Measurements from ENCODE around the gene NPHP3.

The NPHP3 gene

GRCh38 chr3:132665230-132665745, 56.9 kb downstream of the NPHP3 start:
- H3K4me3 ChIP-seq (replicated peaks in 1 of 2; ENCODE audit: low read depth in 2 of 2, low read length in 2 of 2): no peak overlapping the region
- DNase-seq (ENCODE audit: low read depth in 2 of 2): no peak
- TF ChIP-seq CTCF (IDR thresholded peaks at IDR 0.05; ENCODE audit: low read depth, low read length): no peak

DNA sequence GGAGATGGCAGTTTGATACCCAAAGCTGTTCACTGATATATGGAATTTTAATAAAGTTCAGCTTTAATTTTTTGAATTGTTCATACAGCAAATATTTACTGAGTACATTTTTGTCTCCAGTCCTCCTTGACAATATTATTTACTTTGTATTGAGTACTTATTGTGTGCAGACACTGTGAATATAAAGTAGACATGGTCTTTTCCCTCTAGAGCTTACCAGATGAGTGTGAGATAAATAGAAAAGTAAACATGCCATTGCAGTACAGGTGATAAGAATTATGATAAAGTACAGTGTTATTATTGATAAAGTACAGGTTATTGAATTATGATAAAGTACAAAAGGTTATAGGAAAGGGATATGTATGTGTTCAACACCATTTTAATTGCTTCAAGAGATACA, 60.0 kb downstream of the NPHP3 start:
- H3K4me3 ChIP-seq (replicated peaks in 1 of 2; ENCODE audit: low read depth in 2 of 2, low read length in 2 of 2): no peak overlapping the region
- DNase-seq (ENCODE audit: low read depth in 2 of 2): no peak
- no peak for TF ChIP-seq CTCF (IDR thresholded peaks at IDR 0.05; ENCODE audit: low read depth, low read length)

DNA sequence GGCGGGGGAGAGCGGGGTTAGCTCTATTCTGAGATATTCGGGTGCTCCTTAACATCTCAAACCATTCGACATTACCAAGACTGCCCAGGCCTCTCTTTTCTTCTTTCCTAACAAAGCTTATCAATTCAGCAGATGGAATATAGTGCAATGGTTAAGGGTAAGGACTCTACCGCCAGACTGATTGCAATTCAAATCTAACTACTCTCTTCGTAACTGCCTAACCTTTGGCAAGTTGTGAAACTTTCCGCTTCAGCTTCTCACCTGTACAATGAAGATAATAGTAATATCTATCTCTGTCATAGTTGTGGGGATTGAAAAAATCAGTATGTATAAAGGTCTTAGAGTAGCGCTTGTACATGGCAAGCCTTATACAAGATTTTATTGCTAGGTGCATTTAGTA, 61.1 kb downstream of the NPHP3 start:
- peak overlapping the region; percentile 74 to 79 for H3K4me3 ChIP-seq (replicated peaks in 1 of 2; ENCODE audit: low read depth in 2 of 2, low read length in 2 of 2)
- no peak for TF ChIP-seq CTCF (IDR thresholded peaks at IDR 0.05; ENCODE audit: low read depth, low read length)
- DNase-seq (ENCODE audit: low read depth in 2 of 2): no peak

- peak; percentile 15 to 43 for DNase-seq (ENCODE audit: low read depth in 2 of 2)
- peak overlapping the region; percentile 74 to 79 for H3K4me3 ChIP-seq (replicated peaks in 1 of 2; ENCODE audit: low read depth in 2 of 2, low read length in 2 of 2)
- no peak for TF ChIP-seq CTCF (IDR thresholded peaks at IDR 0.05; ENCODE audit: low read depth, low read length)
Measured at GRCh38 chr3:132660811-132661070, 61.5 kb downstream of the NPHP3 start.

DNA sequence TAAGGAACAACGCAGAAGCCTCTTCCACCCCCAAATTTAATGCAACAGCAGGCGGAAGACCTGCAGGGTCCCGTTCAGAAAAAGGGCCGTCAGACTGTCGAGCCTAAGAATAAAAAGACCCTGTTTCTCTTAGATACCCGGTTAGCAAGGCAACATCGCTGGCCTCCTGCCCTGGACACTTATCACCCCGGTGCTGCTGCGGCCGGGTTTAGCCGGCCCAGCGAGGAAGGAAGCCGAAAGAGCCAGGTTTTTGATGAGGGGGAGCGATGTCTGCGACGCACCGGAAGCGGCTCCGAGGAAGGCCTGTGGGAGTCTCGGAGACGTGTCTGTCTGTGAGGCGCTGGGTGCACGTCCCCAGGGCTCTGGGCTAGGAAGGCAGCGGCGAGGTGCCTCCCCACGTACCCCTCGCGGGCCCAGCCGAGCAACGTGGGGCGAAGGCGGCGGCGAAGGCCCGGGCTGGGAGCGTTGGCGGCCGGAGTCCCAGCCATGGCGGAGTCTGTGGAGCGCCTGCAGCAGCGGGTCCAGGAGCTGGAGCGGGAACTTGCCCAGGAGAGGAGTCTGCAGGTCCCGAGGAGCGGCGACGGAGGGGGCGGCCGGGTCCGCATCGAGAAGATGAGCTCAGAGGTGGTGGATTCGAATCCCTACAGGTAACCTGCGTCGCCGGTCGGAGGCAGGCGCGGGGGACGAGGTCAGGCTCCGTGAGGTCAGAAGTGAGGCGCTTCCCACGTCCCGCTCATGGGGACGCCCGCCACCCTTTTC, 62.0 kb downstream of the NPHP3 start, which contains the start of gene UBA5:
Gene UBA5, plus strand, starts transcription at position 278 of the 759 bp plus-strand sequence. Its CDS starts 209 bp downstream, at position 487.
- H3K4me3 ChIP-seq (replicated peaks in 1 of 2; ENCODE audit: low read depth in 2 of 2, low read length in 2 of 2): peak within 1 kb of the TSS; percentile 74 to 79
- DNase-seq (ENCODE audit: low read depth in 2 of 2): peak; percentile 65 to 78
- TF ChIP-seq CTCF (IDR thresholded peaks at IDR 0.05; ENCODE audit: low read depth, low read length): no peak

DNA sequence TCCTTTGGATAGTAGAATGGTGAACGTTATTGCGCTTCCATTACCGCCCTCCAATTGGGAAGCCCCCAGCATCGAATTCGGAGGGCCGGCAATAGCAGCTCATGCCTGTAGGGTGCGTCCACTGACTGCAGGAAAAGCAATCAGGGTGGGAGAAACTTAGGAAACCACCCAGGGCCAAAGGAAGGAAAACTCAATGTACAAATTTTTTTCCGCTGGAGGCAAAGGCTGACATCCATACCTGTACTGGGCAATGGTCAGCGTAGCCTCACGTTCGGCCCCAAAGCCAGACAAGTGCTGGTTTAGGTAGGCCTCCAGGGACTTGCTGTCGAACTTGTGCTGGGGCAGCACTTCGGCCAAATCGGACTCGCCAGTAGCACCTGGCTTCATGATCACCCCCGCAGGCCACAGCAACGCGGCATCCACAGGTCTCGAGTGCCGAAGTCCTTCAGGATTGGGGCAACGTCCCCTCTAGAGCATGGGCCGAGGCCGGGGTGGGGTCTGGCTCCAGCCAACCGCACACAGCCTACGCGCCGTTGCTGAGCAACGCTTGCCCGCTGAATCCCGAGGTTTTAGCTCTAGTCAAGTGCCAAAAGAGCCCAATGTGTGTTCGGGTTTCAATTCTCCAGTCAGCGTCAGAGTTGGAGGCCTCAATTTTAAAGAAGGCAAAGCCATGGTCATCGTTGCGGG, 62.7 kb downstream of the NPHP3 start, which contains the start of gene ACAD11:
Gene ACAD11, minus strand, starts transcription at position 445 of the 687 bp plus-strand sequence. Its CDS starts 58 bp downstream, at position 387.
- peak within 1 kb of the TSS; percentile 74 to 79 for H3K4me3 ChIP-seq (replicated peaks in 1 of 2; ENCODE audit: low read depth in 2 of 2, low read length in 2 of 2)
- peak; percentile 85 for TF ChIP-seq CTCF (IDR thresholded peaks at IDR 0.05; ENCODE audit: low read depth, low read length)
- DNase-seq (ENCODE audit: low read depth in 2 of 2): peak; percentile 75 to 76
